Thyroid gland (tissue), 4 donors: ENCODE data around the gene EVA1C.

ENCODE experiments used
- POLR2A ChIP-seq, 2 donors: fragments of 450-650 bp; IDR thresholded peaks; one replicate each; pipeline ENCODE4 v1.6.1; 2017; ENCODE audit warnings: antibody characterized with exemption in 2 of 2, mild to moderate bottlenecking in 2 of 2, moderate library complexity in 1 of 2
- TF ChIP-seq, protein P1 (sequence below), 6 experiments: fragments of 200-600 bp in 3 of 6; fragments of 450-650 bp in 3 of 6; sonication (generic) in 3 of 6; IDR thresholded peaks; one replicate each; pipeline ENCODE4 v1.5.1; 2016 to 2019; ENCODE audit warnings: antibody characterized with exemption in 6 of 6, mild to moderate bottlenecking in 2 of 6, inconsistent platforms in 1 of 6, moderate library complexity in 1 of 6

- TF ChIP-seq, protein P1, sequence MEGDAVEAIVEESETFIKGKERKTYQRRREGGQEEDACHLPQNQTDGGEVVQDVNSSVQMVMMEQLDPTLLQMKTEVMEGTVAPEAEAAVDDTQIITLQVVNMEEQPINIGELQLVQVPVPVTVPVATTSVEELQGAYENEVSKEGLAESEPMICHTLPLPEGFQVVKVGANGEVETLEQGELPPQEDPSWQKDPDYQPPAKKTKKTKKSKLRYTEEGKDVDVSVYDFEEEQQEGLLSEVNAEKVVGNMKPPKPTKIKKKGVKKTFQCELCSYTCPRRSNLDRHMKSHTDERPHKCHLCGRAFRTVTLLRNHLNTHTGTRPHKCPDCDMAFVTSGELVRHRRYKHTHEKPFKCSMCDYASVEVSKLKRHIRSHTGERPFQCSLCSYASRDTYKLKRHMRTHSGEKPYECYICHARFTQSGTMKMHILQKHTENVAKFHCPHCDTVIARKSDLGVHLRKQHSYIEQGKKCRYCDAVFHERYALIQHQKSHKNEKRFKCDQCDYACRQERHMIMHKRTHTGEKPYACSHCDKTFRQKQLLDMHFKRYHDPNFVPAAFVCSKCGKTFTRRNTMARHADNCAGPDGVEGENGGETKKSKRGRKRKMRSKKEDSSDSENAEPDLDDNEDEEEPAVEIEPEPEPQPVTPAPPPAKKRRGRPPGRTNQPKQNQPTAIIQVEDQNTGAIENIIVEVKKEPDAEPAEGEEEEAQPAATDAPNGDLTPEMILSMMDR (IDR thresholded peaks at IDR 0.05) = no peak
- TF ChIP-seq POLR2A (IDR thresholded peaks at IDR 0.05) = no peak
Observed at GRCh38 chr21:32425628-32426027, 13.1 kb downstream of the EVA1C start.
